ENCODE data around the gene FAM83G. TPM values are rescaled to one million over a fixed set of nuclear protein-coding genes. Genes with fewer than 3 reads are reported as not detected.

The FAM83G gene
- total RNA-seq, 1 donor from 2014 or later, result 12.9 TPM

DNA sequence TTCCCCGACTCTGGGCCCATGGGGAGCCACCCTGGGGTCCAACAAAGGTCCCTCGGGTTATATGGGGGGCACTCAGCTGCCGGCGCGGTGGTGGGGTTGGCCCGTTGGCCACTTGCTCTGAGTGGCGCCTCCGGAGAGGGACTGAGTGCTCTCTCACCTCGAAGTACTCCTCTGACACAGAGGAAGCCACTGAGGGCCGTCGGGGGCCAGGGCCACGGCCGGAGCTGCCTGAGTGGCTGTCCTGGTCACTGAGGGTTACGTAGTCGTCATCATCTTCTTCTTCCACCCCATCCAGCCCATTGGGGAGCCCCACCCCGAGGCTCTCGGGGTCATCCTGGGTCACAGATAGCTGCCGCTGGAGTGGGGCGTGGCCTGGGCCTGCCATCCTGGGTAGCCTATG, 26.9 kb downstream of the FAM83G start:
- no peak overlapping the region for H3K27ac ChIP-seq (ENCODE audit: low read depth, low read length)
- H3K9me3 ChIP-seq (ENCODE audit: insufficient read depth, low read depth, low read length), result no peaks in the 10 kb centered on the region
- H3K4me3 ChIP-seq (ENCODE audit: insufficient read depth, low read depth, low read length), result no peak overlapping the region
- H4K20me1 ChIP-seq (ENCODE audit: insufficient read depth, low read length), result peaks cover 42% of the 10 kb centered on the region
- Mint-ChIP-seq H3K27me3 (ENCODE audit: low read depth, unreplicated experiment) (no peaks in the 10 kb centered on the region), H3K9me3 (ENCODE audit: unreplicated experiment) (no peaks in the 10 kb centered on the region), H3K4me1 (ENCODE audit: low read depth, unreplicated experiment) (peaks cover 20% of the 10 kb centered on the region), H3K4me3 (ENCODE audit: unreplicated experiment) (no peak overlapping the region), H3K27ac (ENCODE audit: unreplicated experiment) (no peak overlapping the region), H3K36me3 (ENCODE audit: low read depth, unreplicated experiment) (peaks cover 15% of the 10 kb centered on the region)
- no peak overlapping the region for H2AFZ ChIP-seq (ENCODE audit: low read depth, low read length)
- H3K9ac ChIP-seq (ENCODE audit: low read length), result no peak overlapping the region
- no peak for DNase-seq (ENCODE audit: low read depth)
- H3K4me2 ChIP-seq (ENCODE audit: low read length), result no peak overlapping the region
- H3K36me3 ChIP-seq (ENCODE audit: insufficient read depth, low read length), result peaks cover 4% of the 10 kb centered on the region
- no peak for TF ChIP-seq EZH2 (IDR thresholded peaks at IDR 0.05; ENCODE audit: insufficient read depth, low read length)
- TF ChIP-seq, protein P1, sequence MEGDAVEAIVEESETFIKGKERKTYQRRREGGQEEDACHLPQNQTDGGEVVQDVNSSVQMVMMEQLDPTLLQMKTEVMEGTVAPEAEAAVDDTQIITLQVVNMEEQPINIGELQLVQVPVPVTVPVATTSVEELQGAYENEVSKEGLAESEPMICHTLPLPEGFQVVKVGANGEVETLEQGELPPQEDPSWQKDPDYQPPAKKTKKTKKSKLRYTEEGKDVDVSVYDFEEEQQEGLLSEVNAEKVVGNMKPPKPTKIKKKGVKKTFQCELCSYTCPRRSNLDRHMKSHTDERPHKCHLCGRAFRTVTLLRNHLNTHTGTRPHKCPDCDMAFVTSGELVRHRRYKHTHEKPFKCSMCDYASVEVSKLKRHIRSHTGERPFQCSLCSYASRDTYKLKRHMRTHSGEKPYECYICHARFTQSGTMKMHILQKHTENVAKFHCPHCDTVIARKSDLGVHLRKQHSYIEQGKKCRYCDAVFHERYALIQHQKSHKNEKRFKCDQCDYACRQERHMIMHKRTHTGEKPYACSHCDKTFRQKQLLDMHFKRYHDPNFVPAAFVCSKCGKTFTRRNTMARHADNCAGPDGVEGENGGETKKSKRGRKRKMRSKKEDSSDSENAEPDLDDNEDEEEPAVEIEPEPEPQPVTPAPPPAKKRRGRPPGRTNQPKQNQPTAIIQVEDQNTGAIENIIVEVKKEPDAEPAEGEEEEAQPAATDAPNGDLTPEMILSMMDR (IDR thresholded peaks at IDR 0.05; ENCODE audit: insufficient read depth, low read depth, low read length), result no peak
- FAIRE-seq, result no peak
- no peaks in the 10 kb centered on the region for H3K27me3 ChIP-seq (ENCODE audit: insufficient read depth, low read length)
- H3K4me1 ChIP-seq (ENCODE audit: insufficient read depth, low read length), result peaks cover 24% of the 10 kb centered on the region
- peaks cover 9% of the 10 kb centered on the region for H3K79me2 ChIP-seq (ENCODE audit: insufficient read depth, low read length)

DNA sequence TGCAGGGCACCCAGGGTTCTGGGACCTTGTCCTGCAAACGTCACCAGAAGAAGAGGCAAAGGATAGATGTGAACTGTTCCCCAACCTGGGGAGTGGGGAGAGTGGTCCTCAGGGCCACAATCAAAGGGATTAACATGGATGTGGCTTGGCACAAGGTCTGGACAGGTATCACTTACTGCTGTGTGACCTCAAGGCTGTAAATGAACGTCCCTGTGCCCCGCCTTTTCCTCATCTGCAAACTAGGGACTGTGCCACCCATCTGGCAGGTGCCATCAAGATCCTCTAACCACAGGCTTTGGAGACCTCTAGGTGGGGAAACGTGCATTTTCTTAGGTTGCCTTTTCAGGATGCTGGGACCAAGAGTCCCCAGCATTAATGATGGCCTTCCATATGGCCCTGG, 27.5 kb downstream of the FAM83G start:
- no peak overlapping the region for H3K9ac ChIP-seq (ENCODE audit: low read length)
- Mint-ChIP-seq H3K4me3 (ENCODE audit: unreplicated experiment) (no peak overlapping the region), H3K9me3 (ENCODE audit: unreplicated experiment) (no peaks in the 10 kb centered on the region), H3K36me3 (ENCODE audit: low read depth, unreplicated experiment) (peaks cover 13% of the 10 kb centered on the region), H3K27ac (ENCODE audit: unreplicated experiment) (no peak overlapping the region), H3K4me1 (ENCODE audit: low read depth, unreplicated experiment) (peaks cover 17% of the 10 kb centered on the region), H3K27me3 (ENCODE audit: low read depth, unreplicated experiment) (no peaks in the 10 kb centered on the region)
- H3K4me2 ChIP-seq (ENCODE audit: low read length), result no peak overlapping the region
- peaks cover 8% of the 10 kb centered on the region for H3K79me2 ChIP-seq (ENCODE audit: insufficient read depth, low read length)
- no peak for FAIRE-seq
- H3K27me3 ChIP-seq (ENCODE audit: insufficient read depth, low read length), result no peaks in the 10 kb centered on the region
- peaks cover 18% of the 10 kb centered on the region for H3K4me1 ChIP-seq (ENCODE audit: insufficient read depth, low read length)
- peaks cover 4% of the 10 kb centered on the region for H3K36me3 ChIP-seq (ENCODE audit: insufficient read depth, low read length)
- H4K20me1 ChIP-seq (ENCODE audit: insufficient read depth, low read length), result peaks cover 42% of the 10 kb centered on the region
- no peak for TF ChIP-seq EZH2 (IDR thresholded peaks at IDR 0.05; ENCODE audit: insufficient read depth, low read length)
- TF ChIP-seq, protein P1 (IDR thresholded peaks at IDR 0.05; ENCODE audit: insufficient read depth, low read depth, low read length), result no peak
- no peak overlapping the region for H2AFZ ChIP-seq (ENCODE audit: low read depth, low read length)
- no peaks in the 10 kb centered on the region for H3K9me3 ChIP-seq (ENCODE audit: insufficient read depth, low read depth, low read length)
- no peak overlapping the region for H3K4me3 ChIP-seq (ENCODE audit: insufficient read depth, low read depth, low read length)
- no peak for DNase-seq (ENCODE audit: low read depth)
- H3K27ac ChIP-seq (ENCODE audit: low read depth, low read length), result no peak overlapping the region

DNA sequence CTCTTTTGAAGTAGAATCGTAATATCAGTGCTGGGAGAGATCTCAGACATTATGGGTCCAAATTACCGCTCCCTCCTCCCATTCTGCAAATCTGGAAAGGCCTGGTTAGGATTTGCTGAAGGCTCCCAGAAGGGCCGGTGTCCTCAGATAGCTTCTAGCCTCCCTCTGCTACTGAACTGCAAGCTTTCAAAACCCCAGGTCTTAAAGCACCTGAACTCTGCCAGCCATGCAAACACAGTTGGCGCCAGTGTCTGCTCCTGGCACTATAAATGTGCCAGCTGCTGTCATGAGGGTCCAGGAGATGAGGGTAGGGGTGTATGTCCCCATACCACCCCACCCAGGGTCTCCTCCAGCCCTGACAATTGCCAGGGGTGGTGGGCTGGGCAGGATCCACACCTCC, 28.4 kb downstream of the FAM83G start:
- H3K9me3 Mint-ChIP-seq (ENCODE audit: unreplicated experiment), result no peaks in the 10 kb centered on the region
- Histone ChIP-seq H3K4me1 (ENCODE audit: insufficient read depth, low read length) (peaks cover 10% of the 10 kb centered on the region), H3K9ac (ENCODE audit: low read length) (no peak overlapping the region), H2AFZ (ENCODE audit: low read depth, low read length) (no peak overlapping the region), H3K79me2 (ENCODE audit: insufficient read depth, low read length) (peaks cover 10% of the 10 kb centered on the region), H3K9me3 (ENCODE audit: insufficient read depth, low read depth, low read length) (no peaks in the 10 kb centered on the region), H3K4me2 (ENCODE audit: low read length) (no peak overlapping the region), H3K36me3 (ENCODE audit: insufficient read depth, low read length) (peaks cover 4% of the 10 kb centered on the region), H3K27me3 (ENCODE audit: insufficient read depth, low read length) (no peaks in the 10 kb centered on the region), H4K20me1 (ENCODE audit: insufficient read depth, low read length) (peaks cover 42% of the 10 kb centered on the region), H3K4me3 (ENCODE audit: insufficient read depth, low read depth, low read length) (no peak overlapping the region), H3K27ac (ENCODE audit: low read depth, low read length) (no peak overlapping the region)
- TF ChIP-seq, protein P1 (IDR thresholded peaks at IDR 0.05; ENCODE audit: insufficient read depth, low read depth, low read length), result no peak
- TF ChIP-seq EZH2 (IDR thresholded peaks at IDR 0.05; ENCODE audit: insufficient read depth, low read length), result no peak
- H3K4me3 Mint-ChIP-seq (ENCODE audit: unreplicated experiment), result no peak overlapping the region
- H3K4me1 Mint-ChIP-seq (ENCODE audit: low read depth, unreplicated experiment), result peaks cover 12% of the 10 kb centered on the region
- FAIRE-seq (no peak), DNase-seq (ENCODE audit: low read depth) (no peak)
- H3K27me3 Mint-ChIP-seq (ENCODE audit: low read depth, unreplicated experiment), result no peaks in the 10 kb centered on the region
- H3K27ac Mint-ChIP-seq (ENCODE audit: unreplicated experiment), result no peak overlapping the region
- peaks cover 13% of the 10 kb centered on the region for H3K36me3 Mint-ChIP-seq (ENCODE audit: low read depth, unreplicated experiment)

All from astrocyte (in vitro differentiated cells and primary cell).